HEK293 (cell line): ENCODE results near the gene AP1S1.

Experiments used
- ATF2 ChIP-seq: fragments of 450-650 bp; formaldehyde crosslinking; IDR thresholded peaks from 2 replicates; pipeline ENCODE4 v1.5.1; 2016; ENCODE audit warnings: missing biosample characterization, missing genetic modification characterization, low read depth
- CTCF ChIP-seq: fragments of 450-650 bp; formaldehyde crosslinking; IDR thresholded peaks from 2 replicates; pipeline ENCODE4 v1.5.1; 2016; ENCODE audit warnings: missing biosample characterization, missing genetic modification characterization
- HOXD13 ChIP-seq: sonication (generic); formaldehyde crosslinking; IDR thresholded peaks from 2 replicates; pipeline ENCODE4 v1.8.0; 2022; ENCODE audit warnings: missing genetic modification reagents, borderline replicate concordance
- KLF8 ChIP-seq: fragments of 450-650 bp; formaldehyde crosslinking; IDR thresholded peaks from 2 replicates; pipeline ENCODE4 v1.5.1; 2016; ENCODE audit warnings: missing biosample characterization, missing genetic modification characterization
- MYNN ChIP-seq: fragments of 450-650 bp; formaldehyde crosslinking; IDR thresholded peaks from 2 replicates; pipeline ENCODE4 v1.5.1; 2016; ENCODE audit warnings: missing biosample characterization, missing genetic modification characterization, borderline replicate concordance
- PBX3 ChIP-seq: sonication (generic); formaldehyde crosslinking; IDR thresholded peaks from 2 replicates; pipeline ENCODE4 v1.8.1; 2022; ENCODE audit warnings: mild to moderate bottlenecking, moderate library complexity, missing genetic modification reagents
- PRDM1 ChIP-seq: fragments of 450-650 bp; formaldehyde crosslinking; IDR thresholded peaks from 2 replicates; pipeline ENCODE4; 2016; ENCODE audit warnings: missing biosample characterization, missing genetic modification characterization
- RBAK ChIP-seq: fragments of 450-650 bp; formaldehyde crosslinking; IDR thresholded peaks from 2 replicates; pipeline ENCODE4 v1.5.1; 2016; ENCODE audit warnings: missing biosample characterization, missing genetic modification characterization
- ZBTB11 ChIP-seq: fragments of 450-650 bp; formaldehyde crosslinking; conservative IDR thresholded peaks from 2 replicates; pipeline ENCODE4 v1.5.1; 2016; ENCODE audit warnings: low read depth, missing biosample characterization, missing genetic modification characterization
- ZNF280D ChIP-seq: fragments of 450-650 bp; formaldehyde crosslinking; IDR thresholded peaks from 2 replicates; pipeline ENCODE4 v1.5.1; 2016; ENCODE audit warnings: missing biosample characterization, missing genetic modification characterization
- ZNF324 ChIP-seq: fragments of 450-650 bp; formaldehyde crosslinking; IDR thresholded peaks from 2 replicates; pipeline ENCODE4 v1.5.1; 2016; ENCODE audit warnings: missing biosample characterization, missing genetic modification characterization
- ZNF394 ChIP-seq: fragments of 450-650 bp; formaldehyde crosslinking; IDR thresholded peaks from 2 replicates; pipeline ENCODE4 v1.5.1; 2016; ENCODE audit warnings: missing biosample characterization, missing genetic modification characterization, mild to moderate bottlenecking, moderate library complexity, borderline replicate concordance
- ZNF416 ChIP-seq: fragments of 450-650 bp; formaldehyde crosslinking; IDR thresholded peaks from 2 replicates; pipeline ENCODE4 v1.5.1; 2016; ENCODE audit warnings: missing biosample characterization, missing genetic modification characterization
- ZNF513 ChIP-seq: fragments of 450-650 bp; IDR thresholded peaks from 2 replicates; pipeline ENCODE4 v1.5.1; 2018; ENCODE audit warnings: missing biosample characterization, missing genetic modification characterization
- ZNF514 ChIP-seq: fragments of 450-650 bp; formaldehyde crosslinking; IDR thresholded peaks from 2 replicates; pipeline ENCODE4 v1.5.1; 2016; ENCODE audit warnings: missing biosample characterization, missing genetic modification characterization
- ZNF518A ChIP-seq: fragments of 450-650 bp; formaldehyde crosslinking; conservative IDR thresholded peaks from 2 replicates; pipeline ENCODE4 v1.5.1; 2016; ENCODE audit warnings: low read depth, missing biosample characterization, missing genetic modification characterization
- ZNF548 ChIP-seq: fragments of 450-650 bp; formaldehyde crosslinking; IDR thresholded peaks from 2 replicates; pipeline ENCODE4 v1.5.1; 2016; ENCODE audit warnings: missing biosample characterization, missing genetic modification characterization
- ZNF560 ChIP-seq: fragments of 450-650 bp; formaldehyde crosslinking; IDR thresholded peaks from 2 replicates; pipeline ENCODE4 v1.5.1; 2017; ENCODE audit warnings: missing biosample characterization, missing genetic modification characterization, borderline replicate concordance
- ZNF600 ChIP-seq: fragments of 450-650 bp; formaldehyde crosslinking; IDR thresholded peaks from 2 replicates; pipeline ENCODE4 v1.5.1; 2016; ENCODE audit warnings: missing biosample characterization, missing genetic modification characterization
- ZNF621 ChIP-seq: fragments of 450-650 bp; formaldehyde crosslinking; IDR thresholded peaks from 2 replicates; pipeline ENCODE4 v1.5.1; 2017; ENCODE audit warnings: missing biosample characterization, missing genetic modification characterization
- ZNF626 ChIP-seq: fragments of 450-650 bp; sonication (Bioruptor Pico); formaldehyde crosslinking; IDR thresholded peaks from 2 replicates; pipeline ENCODE4 v1.5.1; 2018; ENCODE audit warnings: missing biosample characterization, missing genetic modification characterization, inconsistent platforms

AP1S1 gene

GRCh38 chr7:101153969-101154692 lies at the start of gene AP1S1 (continued):
- no peak for TF ChIP-seq ZBTB11 (tag by site-specific recombination)
- no peak for TF ChIP-seq ZNF600 (tag by site-specific recombination)
- TF ChIP-seq ZNF518A (tag by site-specific recombination) = no peak
- no peak for TF ChIP-seq CTCF (tag by site-specific recombination)
- no peak for TF ChIP-seq ZNF280D
- peak; percentile 97 for TF ChIP-seq MYNN (tag by site-specific recombination)
- TF ChIP-seq RBAK (tag by site-specific recombination) = no peak
- no peak for TF ChIP-seq ZNF621 (tag by site-specific recombination)
- peak; percentile 94 for TF ChIP-seq PRDM1
- no peak for TF ChIP-seq ZNF416
- peak; percentile 89 for TF ChIP-seq KLF8 (tag by site-specific recombination)
- no peak for TF ChIP-seq ZNF514
- TF ChIP-seq ZNF560 (tag by site-specific recombination) = no peak
- no peak for TF ChIP-seq ZNF626 (tag by site-specific recombination)
- no peak for TF ChIP-seq PBX3 (CRISPR knock-in tag)
- TF ChIP-seq ATF2 (tag by site-specific recombination) = no peak
- no peak for TF ChIP-seq ZNF513 (tag by site-specific recombination)
- TF ChIP-seq ZNF324 (tag by site-specific recombination) = peak; percentile 74; the same call in 1 of the 2 replicates
- TF ChIP-seq ZNF548 = no peak
- TF ChIP-seq ZNF394 (tag by site-specific recombination) = peak; percentile 94
- TF ChIP-seq HOXD13 (CRISPR knock-in tag) = no peak
